Activated CD8-positive, alpha-beta T cell treated with anti-CD3 and anti-CD28 coated beads, Interleukin-2, amount 10 ng/mL, durations not matched to agents 7 days and 5 days (primary cell): ENCODE results near the gene KIF4A. TPM values are rescaled to one million over a fixed set of nuclear protein-coding genes. Genes with fewer than 3 reads are reported as not detected.

ENCODE experiments used
- ATAC-seq: fragments of 150-1000 bp; cut with Tn5 transposase; one replicate; pipeline ENCODE4 v1.10.0; 2021; ENCODE audit warnings: moderate library complexity
- CTCF ChIA-PET: fragments of 350-600 bp; sonication (Branson Sonifier 250); formaldehyde crosslinking; loops from one replicate; lab custom pipeline; 2021; ENCODE audit warnings: antibody characterized with exemption; lab: Charles Lee
- POLR2A ChIA-PET: fragments of 350-600 bp; sonication (Branson Sonifier 250); formaldehyde crosslinking; loops from one replicate; lab custom pipeline; 2021; ENCODE audit warnings: antibody characterized with exemption; lab: Charles Lee
- DNase-seq: peaks from one replicate; pipeline ENCODE4 v3.0.0-alpha.2; 2020
- H3K27ac Mint-ChIP-seq: one replicate; pipeline ENCODE4 v1.8.0; 2021; ENCODE audit warnings: mild to moderate bottlenecking, mixed read lengths
- H3K27me3 Mint-ChIP-seq: one replicate; pipeline ENCODE4 v1.8.0; 2021; ENCODE audit warnings: low read depth, mixed read lengths
- H3K36me3 Mint-ChIP-seq: one replicate; pipeline ENCODE4 v1.8.0; 2021; ENCODE audit warnings: low read depth, mixed read lengths
- H3K4me1 Mint-ChIP-seq: one replicate; pipeline ENCODE4 v1.8.0; 2021; ENCODE audit warnings: low read depth, mixed read lengths
- H3K4me3 Mint-ChIP-seq: one replicate; pipeline ENCODE4 v1.8.0; 2021; ENCODE audit warnings: mild to moderate bottlenecking, mixed read lengths
- H3K9me3 Mint-ChIP-seq: one replicate; pipeline ENCODE4 v1.8.0; 2022; ENCODE audit warnings: mixed read lengths; ENCODE audit not compliant: insufficient read depth
- total RNA-seq, 2 experiments: library from RNA; stranded (reverse); gene quantifications; one replicate each; pipeline ENCODE4 v1.2.3, GENCODE V29; 2021

Gene KIF4A
- total RNA-seq, 2 experiments from 2014 or later: 41.3 to 44.3 TPM

- Mint-ChIP-seq H3K27ac (peak overlapping the region; percentile 89), H3K27me3 (peaks cover 5% of the 10 kb centered on the region), H3K9me3 (no peaks in the 10 kb centered on the region), H3K4me3 (peak overlapping the region; percentile 86), H3K4me1 (peaks cover 36% of the 10 kb centered on the region), H3K36me3 (no peaks in the 10 kb centered on the region)
- CTCF ChIA-PET: interaction anchor here (0.8 to 4.1 kb wide), 9 partner anchors 9 to 300 kb away, joined by 3 to 15 read pairs (median 6); partner anchors contain the start of genes GDPD2 and IGBP1
- DNase-seq (peak; percentile 84), ATAC-seq (peak; percentile 85)
- POLR2A ChIA-PET: interaction anchor here (0.6 kb wide), 1 partner anchor 11 kb away, joined by 3 read pairs; the partner anchor contains the start of gene DLG3
Observed at GRCh38 chrX:70433848-70434351, 144.0 kb downstream of the KIF4A start.

- H3K27me3 Mint-ChIP-seq: peaks cover 6% of the 10 kb centered on the region
- H3K36me3 Mint-ChIP-seq: no peaks in the 10 kb centered on the region
- H3K4me1 Mint-ChIP-seq: peaks cover 41% of the 10 kb centered on the region
- no peaks in the 10 kb centered on the region for H3K9me3 Mint-ChIP-seq
- H3K4me3 Mint-ChIP-seq: peak overlapping the region; percentile 86
- POLR2A ChIA-PET: interaction anchor here (0.6 kb wide), 1 partner anchor 10 kb away, joined by 3 read pairs; the partner anchor contains the start of gene DLG3
- H3K27ac Mint-ChIP-seq: peak overlapping the region; percentile 89
- peak; percentile 70 for ATAC-seq
- peak; percentile 77 for DNase-seq
- CTCF ChIA-PET: interaction anchor here (1.0 to 4.1 kb wide), 6 partner anchors 8 to 301 kb away, joined by 4 to 15 read pairs (median 10); partner anchors contain the start of genes GDPD2 and IGBP1
Observed at GRCh38 chrX:70434352-70434866, 144.5 kb downstream of the KIF4A start.

- DNase-seq (peak; percentile 47), ATAC-seq (peak; percentile 5)
- Mint-ChIP-seq H3K9me3 (no peaks in the 10 kb centered on the region), H3K27ac (peak overlapping the region; percentile 77), H3K4me1 (peaks cover 44% of the 10 kb centered on the region), H3K36me3 (no peaks in the 10 kb centered on the region), H3K27me3 (peaks cover 9% of the 10 kb centered on the region), H3K4me3 (peak overlapping the region; percentile 86)
- ChIA-PET CTCF (interaction anchor here (0.9 to 4.1 kb wide), 5 partner anchors 17 to 301 kb away, joined by 3 to 15 read pairs (median 6); partner anchors contain the start of gene IGBP1), POLR2A (no interaction called here)
Observed at GRCh38 chrX:70434914-70435586, 145.1 kb downstream of the KIF4A start.

GRCh38 chrX:70436343-70436742 is 146.4 kb downstream of the KIF4A start:
- no peak overlapping the region for H3K4me3 Mint-ChIP-seq
- H3K27ac Mint-ChIP-seq: no peak overlapping the region
- H3K27me3 Mint-ChIP-seq: peaks cover 18% of the 10 kb centered on the region

GRCh38 chrX:70437011-70437410 is 147.1 kb downstream of the KIF4A start:
- ATAC-seq: no peak
- no peak overlapping the region for H3K27ac Mint-ChIP-seq
- H3K36me3 Mint-ChIP-seq: no peaks in the 10 kb centered on the region
- H3K27me3 Mint-ChIP-seq: peaks cover 23% of the 10 kb centered on the region
- no peaks in the 10 kb centered on the region for H3K9me3 Mint-ChIP-seq
- peaks cover 47% of the 10 kb centered on the region for H3K4me1 Mint-ChIP-seq
- DNase-seq: no peak
- ChIA-PET CTCF (interaction anchor here (0.6 to 4.1 kb wide), 5 partner anchors 8 to 303 kb away, joined by 3 to 15 read pairs (median 7); partner anchors contain the start of genes DLG3 and IGBP1), POLR2A (no interaction called here)
- no peak overlapping the region for H3K4me3 Mint-ChIP-seq

More at GRCh38 chrX:70436343-70436742, 146.4 kb downstream of the KIF4A start:
- Mint-ChIP-seq H3K4me1 (peaks cover 47% of the 10 kb centered on the region), H3K9me3 (no peaks in the 10 kb centered on the region), H3K36me3 (no peaks in the 10 kb centered on the region)
- POLR2A ChIA-PET: interaction anchor here (1.0 to 1.1 kb wide), 2 partner anchors 9 to 15 kb away, joined by 3 read pairs; no protein-coding TSS in a partner anchor
- DNase-seq (no peak), ATAC-seq (no peak)
- CTCF ChIA-PET: interaction anchor here (0.7 to 4.1 kb wide), 5 partner anchors 8 to 303 kb away, joined by 3 to 15 read pairs (median 7); partner anchors contain the start of genes DLG3 and IGBP1

- POLR2A ChIA-PET: no interaction called here
- Mint-ChIP-seq H3K4me3 (peak overlapping the region; percentile 40), H3K27me3 (peaks cover 34% of the 10 kb centered on the region), H3K36me3 (no peaks in the 10 kb centered on the region), H3K27ac (no peak overlapping the region), H3K4me1 (peaks cover 45% of the 10 kb centered on the region), H3K9me3 (no peaks in the 10 kb centered on the region)
- CTCF ChIA-PET: interaction anchor here (0.6 kb wide), 1 partner anchor 267 kb away, joined by 3 read pairs; no protein-coding TSS in a partner anchor
- no peak for DNase-seq
- no peak for ATAC-seq
Observed at GRCh38 chrX:70437921-70438665, 148.2 kb downstream of the KIF4A start.

GRCh38 chrX:70439016-70439415 is 149.1 kb downstream of the KIF4A start:
- DNase-seq (no peak), ATAC-seq (peak; percentile 46)
- POLR2A ChIA-PET: no interaction called here
- Mint-ChIP-seq H3K4me3 (no peak overlapping the region), H3K27ac (peak overlapping the region; percentile 52), H3K4me1 (peaks cover 36% of the 10 kb centered on the region), H3K9me3 (no peaks in the 10 kb centered on the region), H3K36me3 (no peaks in the 10 kb centered on the region), H3K27me3 (peaks cover 37% of the 10 kb centered on the region)
- CTCF ChIA-PET: no interaction called here

- H3K4me3 Mint-ChIP-seq: no peak overlapping the region
- CTCF ChIA-PET: interaction anchor here (1.0 to 1.2 kb wide), 2 partner anchors 8 to 10 kb away, joined by 4 to 10 read pairs; no protein-coding TSS in a partner anchor
- H3K9me3 Mint-ChIP-seq: no peaks in the 10 kb centered on the region
- no peak for ATAC-seq
- POLR2A ChIA-PET: no interaction called here
- no peak for DNase-seq
- H3K27me3 Mint-ChIP-seq: peaks cover 51% of the 10 kb centered on the region
- peaks cover 23% of the 10 kb centered on the region for H3K4me1 Mint-ChIP-seq
- H3K27ac Mint-ChIP-seq: no peak overlapping the region
- no peaks in the 10 kb centered on the region for H3K36me3 Mint-ChIP-seq
Observed at GRCh38 chrX:70442224-70442623, 152.3 kb downstream of the KIF4A start.

GRCh38 chrX:70444326-70444945 is 154.5 kb downstream of the KIF4A start, which contains the start of gene DLG3:
Gene DLG3 (plus strand): TSS chrX:70444835. CDS start chrX:70445202, 367 bp downstream.
- peaks cover 45% of the 10 kb centered on the region for H3K27me3 Mint-ChIP-seq
- POLR2A ChIA-PET: interaction anchor here (1.1 kb wide), 1 partner anchor 10 kb away, joined by 3 read pairs; no protein-coding TSS in a partner anchor
- no peak for DNase-seq

GRCh38 chrX:70444946-70445656 is 155.2 kb downstream of the KIF4A start:
- ATAC-seq (peak; percentile 59), DNase-seq (no peak)
- H3K27ac Mint-ChIP-seq: no peak overlapping the region
- POLR2A ChIA-PET: interaction anchor here (0.9 to 1.1 kb wide), 2 partner anchors 9 to 11 kb away, joined by 3 read pairs; no protein-coding TSS in a partner anchor
- no peaks in the 10 kb centered on the region for H3K9me3 Mint-ChIP-seq
- H3K4me3 Mint-ChIP-seq: no peak overlapping the region
- H3K4me1 Mint-ChIP-seq: peaks cover 3% of the 10 kb centered on the region
- CTCF ChIA-PET: interaction anchor here (0.6 to 1.1 kb wide), 3 partner anchors 9 to 220 kb away, joined by 3 to 4 read pairs (median 3); no protein-coding TSS in a partner anchor
- no peaks in the 10 kb centered on the region for H3K36me3 Mint-ChIP-seq
- peaks cover 42% of the 10 kb centered on the region for H3K27me3 Mint-ChIP-seq

More at GRCh38 chrX:70444326-70444945, 154.5 kb downstream of the KIF4A start, which contains the start of gene DLG3:
- H3K4me3 Mint-ChIP-seq: peak within 1 kb of the TSS; percentile 40
- H3K9me3 Mint-ChIP-seq: no peaks in the 10 kb centered on the region
- no peak within 1 kb of the TSS for H3K27ac Mint-ChIP-seq
- CTCF ChIA-PET: interaction anchor here (0.6 to 1.1 kb wide), 4 partner anchors 7 to 220 kb away, joined by 3 to 4 read pairs (median 3); no protein-coding TSS in a partner anchor
- H3K4me1 Mint-ChIP-seq: peaks cover 6% of the 10 kb centered on the region
- ATAC-seq: peak; percentile 68
- no peaks in the 10 kb centered on the region for H3K36me3 Mint-ChIP-seq
